Mesenchymal stem cell (in vitro differentiated cells and primary cell): Measurements from ENCODE around the gene SLCO3A1.
A peak's percentile ranks its signal among the peaks of the same experiment; 100 is the strongest.
"Not testable (repeated sequence)": the region's sequence is repeated elsewhere in the genome, so short reads cannot be mapped to it uniquely, and the experiment has no call there.

Source experiments
- DNase-seq: peaks from one replicate; pipeline ENCODE4 v3.0.0-alpha.2; 2013
- H2AFZ ChIP-seq: one replicate; pipeline ENCODE4 v1.6.1; 2013; ENCODE audit warnings: low read depth, mild to moderate bottlenecking, control low read depth, inconsistent platforms, low read length, moderate library complexity
- H2AK5ac ChIP-seq: 2 replicates; pipeline ENCODE4 v1.6.1; 2013; ENCODE audit warnings: low read length, moderate library complexity, mild to moderate bottlenecking, inconsistent platforms; ENCODE audit not compliant: severe bottlenecking
- H2BK120ac ChIP-seq: one replicate; pipeline ENCODE4 v1.6.1; 2013; ENCODE audit warnings: low read depth, mild to moderate bottlenecking, inconsistent platforms, low read length, moderate library complexity
- H2BK12ac ChIP-seq, 2 experiments: one replicate each; pipeline ENCODE4 v1.6.1; 2013; ENCODE audit warnings: inconsistent platforms in 2 of 2, low read length in 2 of 2, mild to moderate bottlenecking in 2 of 2, moderate library complexity in 2 of 2, control low read depth in 1 of 2
- H2BK15ac ChIP-seq: one replicate; pipeline ENCODE4 v1.6.1; 2013; ENCODE audit warnings: mild to moderate bottlenecking, low read depth, inconsistent platforms; ENCODE audit not compliant: poor library complexity, severe bottlenecking
- H2BK5ac ChIP-seq: 2 replicates; pipeline ENCODE4 v1.6.1; 2013; ENCODE audit warnings: low read depth, mild to moderate bottlenecking, low read length, control low read depth, inconsistent platforms; ENCODE audit not compliant: poor library complexity, severe bottlenecking
- H3K14ac ChIP-seq, 2 experiments: one replicate each; pipeline ENCODE4 v1.6.1; 2013; ENCODE audit warnings: inconsistent platforms in 2 of 2, low read length in 2 of 2, control low read depth in 1 of 2, mild to moderate bottlenecking in 1 of 2, moderate library complexity in 1 of 2
- H3K18ac ChIP-seq, 2 experiments: one replicate each; pipeline ENCODE4 v1.6.1; 2013; ENCODE audit warnings: inconsistent platforms in 2 of 2, low read length in 2 of 2, control low read depth in 1 of 2, low read depth in 1 of 2, mild to moderate bottlenecking in 1 of 2
- H3K23ac ChIP-seq, 2 experiments: one replicate each; pipeline ENCODE4 v1.6.1; 2013; ENCODE audit warnings: inconsistent platforms in 2 of 2, low read length in 2 of 2, mild to moderate bottlenecking in 2 of 2, moderate library complexity in 2 of 2, control low read depth in 1 of 2
- H3K27ac ChIP-seq: 2 replicates; pipeline ENCODE4 v1.5.1; 2013; ENCODE audit warnings: mild to moderate bottlenecking, moderate library complexity, low read length, control low read depth, inconsistent platforms; ENCODE audit not compliant: poor library complexity, severe bottlenecking
- H3K27me3 ChIP-seq, 2 experiments: 2 replicates each; pipeline versions ENCODE4 v1.6.1 to v1.7.0; 2013; ENCODE audit warnings: low read length in 2 of 2, mild to moderate bottlenecking in 2 of 2, moderate library complexity in 2 of 2, control low read depth in 1 of 2, inconsistent platforms in 1 of 2; ENCODE audit not compliant: control insufficient read depth in 1 of 2, insufficient read depth in 1 of 2
- H3K36me3 ChIP-seq, 2 experiments: 2 replicates each; pipeline versions ENCODE4 v1.6.1 to v1.7.0; 2013; ENCODE audit warnings: low read length in 2 of 2, control low read depth in 1 of 2, inconsistent platforms in 1 of 2, low read depth in 1 of 2, mild to moderate bottlenecking in 1 of 2; ENCODE audit not compliant: insufficient read depth in 2 of 2, control insufficient read depth in 1 of 2
- H3K4ac ChIP-seq, 2 experiments: one replicate each; pipeline ENCODE4 v1.6.1; 2013; ENCODE audit warnings: inconsistent platforms in 2 of 2, low read length in 2 of 2, mild to moderate bottlenecking in 2 of 2, moderate library complexity in 2 of 2, control low read depth in 1 of 2, low read depth in 1 of 2
- H3K4me1 ChIP-seq: 2 replicates; pipeline ENCODE4 v1.6.1; 2013; ENCODE audit warnings: low read depth, low read length, control low read depth; ENCODE audit not compliant: control insufficient read depth, insufficient read depth
- H3K4me2 ChIP-seq: 2 replicates; pipeline ENCODE4 v1.6.1; 2013; ENCODE audit warnings: low read length, mild to moderate bottlenecking, inconsistent platforms; ENCODE audit not compliant: poor library complexity, severe bottlenecking
- H3K4me3 ChIP-seq, 2 experiments: 2 replicates each; pipeline versions ENCODE4 v1.5.1 to v1.7.0; 2013; ENCODE audit warnings: low read length in 2 of 2, mild to moderate bottlenecking in 2 of 2, control low read depth in 1 of 2, low read depth in 1 of 2; ENCODE audit not compliant: insufficient read depth in 1 of 2
- H3K79me1 ChIP-seq: replicated peaks from 2 replicates; pipeline ENCODE4 v1.6.1; 2013; ENCODE audit warnings: mild to moderate bottlenecking, control low read depth, low read length, inconsistent platforms; ENCODE audit not compliant: poor library complexity, severe bottlenecking
- H3K9ac ChIP-seq: 2 replicates; pipeline ENCODE4 v1.7.0; 2013; ENCODE audit warnings: mild to moderate bottlenecking, low read length, moderate library complexity
- H3K9me3 ChIP-seq: 2 replicates; pipeline ENCODE4 v1.7.0; 2013; ENCODE audit warnings: mild to moderate bottlenecking, low read length; ENCODE audit not compliant: control insufficient read depth
- H4K8ac ChIP-seq: one replicate; pipeline ENCODE4 v1.6.1; 2013; ENCODE audit warnings: inconsistent platforms, mild to moderate bottlenecking, low read length, moderate library complexity
- H4K91ac ChIP-seq: one replicate; pipeline ENCODE4 v1.6.1; 2013; ENCODE audit warnings: mild to moderate bottlenecking, low read length, inconsistent platforms
- WGBS: methylation state at CpG from one replicate; pipeline ENCODE4 v1.1.7; 2013; ENCODE audit warnings: mixed read lengths; 5-methylcytosine and 5-hydroxymethylcytosine counted together

The SLCO3A1 gene

GRCh38 chr15:91954292-91954691, 100.8 kb downstream of the SLCO3A1 start:
- no peak overlapping the region for H3K27ac ChIP-seq
- no peak for DNase-seq
- H3K9ac ChIP-seq = no peak overlapping the region
- H2BK5ac ChIP-seq = no peak overlapping the region
- no peaks in the 10 kb centered on the region for H3K27me3 ChIP-seq
- H2AFZ ChIP-seq = no peak overlapping the region
- H3K4me1 ChIP-seq = no peaks in the 10 kb centered on the region
- H4K91ac ChIP-seq = no peak overlapping the region
- H3K14ac ChIP-seq = no peak overlapping the region
- no peak overlapping the region for H3K18ac ChIP-seq
- H3K4me3 ChIP-seq = no peak overlapping the region
- no peak overlapping the region for H4K8ac ChIP-seq
- H3K4me2 ChIP-seq = no peak overlapping the region
- H3K9me3 ChIP-seq = no peaks in the 10 kb centered on the region
- H2BK15ac ChIP-seq = no peak overlapping the region
- H3K4ac ChIP-seq = no peak overlapping the region
- WGBS = 93% methylated on average over 7 of the region's 7 CpGs
- H3K23ac ChIP-seq = no peak overlapping the region
- H3K79me1 ChIP-seq = peaks cover 1% of the 10 kb centered on the region
- no peaks in the 10 kb centered on the region for H3K36me3 ChIP-seq
- no peak overlapping the region for H2AK5ac ChIP-seq
- H2BK12ac ChIP-seq = no peak overlapping the region
- no peak overlapping the region for H2BK120ac ChIP-seq

GRCh38 chr15:91956026-91956723, 102.7 kb downstream of the SLCO3A1 start:
- Histone ChIP-seq H3K23ac (no peak overlapping the region), H2BK120ac (no peak overlapping the region), H3K27ac (no peak overlapping the region), H3K14ac (no peak overlapping the region), H3K9me3 (no peaks in the 10 kb centered on the region), H3K4me3 (peak overlapping the region in 1 of 2 experiments; percentile 1), H3K4me1 (no peaks in the 10 kb centered on the region), H4K8ac (no peak overlapping the region), H2BK5ac (no peak overlapping the region), H3K18ac (no peak overlapping the region), H2AFZ (no peak overlapping the region), H2BK12ac (no peak overlapping the region), H3K27me3 (no peaks in the 10 kb centered on the region), H3K4ac (no peak overlapping the region), H3K79me1 (peaks cover 1% of the 10 kb centered on the region), H4K91ac (no peak overlapping the region), H3K36me3 (no peaks in the 10 kb centered on the region), H3K4me2 (no peak overlapping the region), H2AK5ac (no peak overlapping the region), H3K9ac (peak overlapping the region; percentile 63), H2BK15ac (no peak overlapping the region)
- WGBS = 34% methylated on average over 8 of the region's 8 CpGs
- no peak for DNase-seq

- Histone ChIP-seq H2BK15ac (no peak overlapping the region), H2BK5ac (no peak overlapping the region), H4K8ac (no peak overlapping the region), H2AK5ac (no peak overlapping the region), H3K18ac (no peak overlapping the region), H3K23ac (no peak overlapping the region), H3K9ac (no peak overlapping the region), H3K4me2 (no peak overlapping the region), H2BK120ac (no peak overlapping the region), H3K27me3 (no peaks in the 10 kb centered on the region), H2AFZ (no peak overlapping the region), H3K4ac (no peak overlapping the region), H3K79me1 (no peaks in the 10 kb centered on the region), H3K9me3 (no peaks in the 10 kb centered on the region), H3K4me3 (no peak overlapping the region), H3K27ac (no peak overlapping the region), H2BK12ac (no peak overlapping the region), H3K36me3 (no peaks in the 10 kb centered on the region), H4K91ac (no peak overlapping the region), H3K4me1 (no peaks in the 10 kb centered on the region), H3K14ac (no peak overlapping the region)
- WGBS = 92% methylated on average over 2 of the region's 2 CpGs
- no peak for DNase-seq
Measured at GRCh38 chr15:91961357-91961756, 107.8 kb downstream of the SLCO3A1 start.

GRCh38 chr15:91963747-91964146, 110.2 kb downstream of the SLCO3A1 start:
- not testable (repeated sequence) for H2AFZ ChIP-seq, H3K14ac ChIP-seq, H3K4me1 ChIP-seq, H2BK5ac ChIP-seq, DNase-seq, H3K4me3 ChIP-seq, H3K9ac ChIP-seq, H3K4ac ChIP-seq, H3K9me3 ChIP-seq, H3K79me1 ChIP-seq, H3K4me2 ChIP-seq, H2BK120ac ChIP-seq, H3K23ac ChIP-seq, H3K27me3 ChIP-seq, H3K36me3 ChIP-seq, H4K8ac ChIP-seq, H3K27ac ChIP-seq, H2AK5ac ChIP-seq, H4K91ac ChIP-seq, H3K18ac ChIP-seq, H2BK12ac ChIP-seq, H2BK15ac ChIP-seq
- WGBS = 90% methylated on average over 7 of the region's 7 CpGs
